OCI-LY7 (cell line): ENCODE measurements around the gene WDR4. TPM values are rescaled to one million over a fixed set of nuclear protein-coding genes. Genes with fewer than 3 reads are reported as not detected.

ENCODE experiments used
- BruUV-seq: library from RNA; stranded (reverse); fragments of 400-500 nt; replicated peaks from 2 replicates; lab custom pipeline; 2021; lab: Mats Ljungman, UMichigan
- CTCF ChIA-PET: fragments of 300-600 bp; sonication (Branson Sonifier 250); formaldehyde crosslinking; loops from one replicate; lab custom pipeline; 2022; ENCODE audit warnings: antibody characterized with exemption; ENCODE audit not compliant: unreplicated experiment; lab: Charles Lee
- POLR2A ChIA-PET: fragments of 300-600 bp; sonication (Branson Sonifier 250); formaldehyde crosslinking; loops from one replicate; lab custom pipeline; 2022; ENCODE audit warnings: antibody characterized with exemption; lab: Charles Lee
- DNase-seq: peaks from one replicate; pipeline ENCODE4 v3.0.0-alpha.2; 2015; ENCODE audit warnings: low spot score
- H2AFZ ChIP-seq: fragments of 200-600 bp; sonication (generic), shearing (Covaris generic); 2 replicates; pipeline ENCODE4 v1.6.1; 2014; ENCODE audit warnings: mild to moderate bottlenecking, antibody characterized with exemption, low read length, moderate library complexity
- H3K27ac ChIP-seq: fragments of 200-600 bp; sonication (generic); 2 replicates; pipeline ENCODE4 v1.5.1; 2014; ENCODE audit warnings: mixed run types, low read depth, mild to moderate bottlenecking, moderate library complexity, low read length, inconsistent platforms; ENCODE audit not compliant: poor library complexity, severe bottlenecking
- H3K36me3 ChIP-seq: fragments of 200-600 bp; sonication (generic); 2 replicates; pipeline ENCODE4 v1.6.1; 2014; ENCODE audit warnings: mild to moderate bottlenecking, antibody characterized with exemption, low read length, moderate library complexity, mixed read lengths; ENCODE audit not compliant: insufficient read depth
- H3K4me1 ChIP-seq: fragments of 200-600 bp; sonication (generic); 2 replicates; pipeline ENCODE4 v1.5.1; 2014; ENCODE audit warnings: mild to moderate bottlenecking, low read length; ENCODE audit not compliant: insufficient read depth, poor library complexity, severe bottlenecking
- H3K4me2 ChIP-seq: fragments of 200-600 bp; sonication (generic); 2 replicates; pipeline ENCODE4 v1.6.1; 2014; ENCODE audit warnings: mild to moderate bottlenecking, low read length
- H3K4me3 ChIP-seq: fragments of 200-600 bp; sonication (generic); 2 replicates; pipeline ENCODE4 v1.5.1; 2014; ENCODE audit warnings: mild to moderate bottlenecking, low read depth, low read length; ENCODE audit not compliant: poor library complexity, severe bottlenecking
- H3K79me2 ChIP-seq: fragments of 200-600 bp; sonication (generic); 2 replicates; pipeline ENCODE4 v1.6.1; 2016; ENCODE audit warnings: low read depth, mild to moderate bottlenecking, low read length, moderate library complexity, mixed read lengths; ENCODE audit not compliant: insufficient read depth
- H3K9me2 ChIP-seq: fragments of 200-600 bp; sonication (generic); 2 replicates; pipeline ENCODE4 v1.6.1; 2016; ENCODE audit warnings: mild to moderate bottlenecking, low read length, mixed read lengths; ENCODE audit not compliant: insufficient read depth
- H3K9me3 ChIP-seq: fragments of 200-600 bp; sonication (generic); 2 replicates; pipeline ENCODE4 v1.6.1; 2014; ENCODE audit warnings: mild to moderate bottlenecking, mixed run types, low read length, mixed read lengths
- H4K20me1 ChIP-seq: fragments of 200-600 bp; sonication (generic); 2 replicates; pipeline ENCODE4 v1.6.1; 2014; ENCODE audit warnings: mild to moderate bottlenecking, antibody characterized with exemption, low read length, moderate library complexity, mixed read lengths; ENCODE audit not compliant: insufficient read depth
- EZH2phosphoT487 ChIP-seq: fragments of 200-600 bp; sonication (generic); IDR thresholded peaks from 2 replicates; pipeline ENCODE4 v1.6.1; 2018; ENCODE audit warnings: low read depth, borderline replicate concordance, mild to moderate bottlenecking, mixed run types, antibody characterized with exemption, low read length, moderate library complexity, mixed read lengths
- intact Hi-C: fragments of 100-400 bp; cut with micrococcal nuclease; formaldehyde crosslinking; loops from one replicate; pipeline ENCODE4 v1.10.0; 2022; ENCODE audit not compliant: unreplicated experiment
- total RNA-seq, 2 experiments: library from RNA; depleted of rRNA in 1 of 2; stranded (reverse); fragments of >200 nt in 1 of 2; shearing (Covaris generic) in 1 of 2; gene quantifications; 2 replicates each; pipeline ENCODE4 v1.2.3, GENCODE V29; 2014 to 2022
- TF ChIP-seq, protein P1 (sequence below): fragments of 200-600 bp; sonication (generic); conservative IDR thresholded peaks from 2 replicates; pipeline ENCODE4 v1.5.1; 2014; ENCODE audit warnings: mild to moderate bottlenecking, antibody characterized with exemption, low read length, moderate library complexity, mixed read lengths

WDR4 gene
- total RNA-seq, 2 experiments from 2014 or later = 45.7 to 73.8 TPM

GRCh38 chr21:42858957-42859890 is 20.1 kb downstream of the WDR4 start:
- Histone ChIP-seq H4K20me1 (peaks cover 5% of the 10 kb centered on the region), H3K79me2 (peaks cover 6% of the 10 kb centered on the region; the same call in 1 of the 2 replicates), H3K27ac (no peak overlapping the region), H3K9me3 (no peaks in the 10 kb centered on the region), H3K4me2 (no peak overlapping the region), H3K4me3 (no peak overlapping the region), H3K4me1 (no peaks in the 10 kb centered on the region), H3K36me3 (peaks cover 94% of the 10 kb centered on the region), H3K9me2 (no peaks in the 10 kb centered on the region), H2AFZ (no peak overlapping the region)
- CTCF ChIA-PET = no interaction called here
- no TSS peak for BruUV-seq
- POLR2A ChIA-PET = no interaction called here
- intact Hi-C loops = no loop called here
- TF ChIP-seq, protein P1, sequence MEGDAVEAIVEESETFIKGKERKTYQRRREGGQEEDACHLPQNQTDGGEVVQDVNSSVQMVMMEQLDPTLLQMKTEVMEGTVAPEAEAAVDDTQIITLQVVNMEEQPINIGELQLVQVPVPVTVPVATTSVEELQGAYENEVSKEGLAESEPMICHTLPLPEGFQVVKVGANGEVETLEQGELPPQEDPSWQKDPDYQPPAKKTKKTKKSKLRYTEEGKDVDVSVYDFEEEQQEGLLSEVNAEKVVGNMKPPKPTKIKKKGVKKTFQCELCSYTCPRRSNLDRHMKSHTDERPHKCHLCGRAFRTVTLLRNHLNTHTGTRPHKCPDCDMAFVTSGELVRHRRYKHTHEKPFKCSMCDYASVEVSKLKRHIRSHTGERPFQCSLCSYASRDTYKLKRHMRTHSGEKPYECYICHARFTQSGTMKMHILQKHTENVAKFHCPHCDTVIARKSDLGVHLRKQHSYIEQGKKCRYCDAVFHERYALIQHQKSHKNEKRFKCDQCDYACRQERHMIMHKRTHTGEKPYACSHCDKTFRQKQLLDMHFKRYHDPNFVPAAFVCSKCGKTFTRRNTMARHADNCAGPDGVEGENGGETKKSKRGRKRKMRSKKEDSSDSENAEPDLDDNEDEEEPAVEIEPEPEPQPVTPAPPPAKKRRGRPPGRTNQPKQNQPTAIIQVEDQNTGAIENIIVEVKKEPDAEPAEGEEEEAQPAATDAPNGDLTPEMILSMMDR = no peak
- no peak for TF ChIP-seq EZH2phosphoT487
- no peak for DNase-seq

DNA sequence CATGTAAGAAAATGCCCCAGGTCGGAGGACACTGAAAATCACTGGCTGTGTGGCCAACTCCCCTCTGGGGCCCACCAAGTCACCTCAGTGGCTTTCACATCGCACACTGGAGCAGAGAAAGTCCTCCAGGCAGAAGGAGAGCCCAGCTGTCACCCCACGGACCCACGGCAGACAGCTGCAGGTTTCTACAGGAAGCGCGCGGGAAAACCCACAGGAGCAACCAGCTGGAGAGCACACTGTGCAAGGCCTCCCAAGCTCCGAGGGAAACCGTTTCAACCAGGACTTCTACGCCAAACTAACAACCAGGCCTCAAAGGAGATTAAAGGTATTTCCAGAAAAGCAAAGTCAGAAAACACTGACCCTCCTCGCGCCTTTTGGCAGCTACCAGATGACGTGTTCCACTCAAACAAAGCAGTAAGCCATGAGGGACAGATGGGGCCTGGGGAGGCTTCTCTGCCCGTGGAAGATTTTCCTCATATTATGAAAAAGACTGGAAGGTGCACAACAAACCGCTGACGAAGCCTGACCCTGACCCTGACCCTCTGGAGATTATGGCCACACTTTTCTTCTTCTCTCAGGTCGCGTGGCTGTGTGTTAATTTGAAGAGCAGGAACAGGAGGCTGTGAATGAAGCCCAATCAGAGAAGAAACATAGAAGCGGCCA is 21.0 kb downstream of the WDR4 start:
- no peak for DNase-seq
- TF ChIP-seq, protein P1 = no peak
- no peak for TF ChIP-seq EZH2phosphoT487
- POLR2A ChIA-PET = no interaction called here
- H2AFZ ChIP-seq = no peak overlapping the region
- no peak overlapping the region for H3K4me2 ChIP-seq
- peaks cover 5% of the 10 kb centered on the region for H4K20me1 ChIP-seq
- no peak overlapping the region for H3K4me3 ChIP-seq
- intact Hi-C loops = no loop called here
- H3K79me2 ChIP-seq = peaks cover 3% of the 10 kb centered on the region; the same call in 1 of the 2 replicates
- no peaks in the 10 kb centered on the region for H3K4me1 ChIP-seq
- no peaks in the 10 kb centered on the region for H3K9me3 ChIP-seq
- peaks cover 97% of the 10 kb centered on the region for H3K36me3 ChIP-seq
- CTCF ChIA-PET = no interaction called here
- H3K9me2 ChIP-seq = no peaks in the 10 kb centered on the region
- no TSS peak for BruUV-seq
- H3K27ac ChIP-seq = no peak overlapping the region
